ENCODE data around the gene KAT2A.

GRCh38 chr17:42088736-42089135 lies 32.4 kb downstream of the KAT2A start:
- TF ChIP-seq REST (IDR thresholded peaks at IDR 0.05; ENCODE audit: insufficient read depth in 1 of 2, low read depth in 2 of 2, low read length in 2 of 2): no peak
- no peak for TF ChIP-seq POLR2AphosphoS5 (IDR thresholded peaks at IDR 0.05; ENCODE audit: low read depth, low read length)
- TF ChIP-seq SIN3A (IDR thresholded peaks at IDR 0.05; ENCODE audit: borderline replicate concordance, insufficient read depth, low read length): no peak
